ENCODE results near the gene RSPO1.

RSPO1 gene

GRCh38 chr1:37570528-37571334 is 64.0 kb downstream of the RSPO1 start:
- no peak overlapping the region for H3K4me2 ChIP-seq (ENCODE audit: low read length)
- no peaks in the 10 kb centered on the region for H3K9me2 ChIP-seq (ENCODE audit: low read depth, low read length)
- no peak for TF ChIP-seq EZH2 (IDR thresholded peaks at IDR 0.05; ENCODE audit: borderline replicate concordance, low read length)
- no peak for TF ChIP-seq CTCF (IDR thresholded peaks at IDR 0.05; ENCODE audit: low read length)
- no peaks in the 10 kb centered on the region for H3F3A ChIP-seq (ENCODE audit: insufficient read depth, low read length)
- H3K27ac ChIP-seq (ENCODE audit: low read depth, low read length, poor library complexity, severe bottlenecking), result no peak overlapping the region
- no peak overlapping the region for H3K4me3 ChIP-seq (ENCODE audit: low read depth, low read length, poor library complexity, severe bottlenecking)
- H3K79me2 ChIP-seq (ENCODE audit: insufficient read depth, low read length), result no peaks in the 10 kb centered on the region
- peaks cover 97% of the 10 kb centered on the region for H3K36me3 ChIP-seq (ENCODE audit: insufficient read depth, low read length)
- no peaks in the 10 kb centered on the region for H3K9me3 ChIP-seq (ENCODE audit: low read length)
- no peaks in the 10 kb centered on the region for H3K27me3 ChIP-seq (ENCODE audit: insufficient read depth, low read length)
- H3K9ac ChIP-seq (ENCODE audit: low read length), result no peak overlapping the region
- no peak overlapping the region for H2AFZ ChIP-seq (ENCODE audit: low read length)
- no peaks in the 10 kb centered on the region for H3K4me1 ChIP-seq (ENCODE audit: insufficient read depth, low read length, severe bottlenecking)
- H4K20me1 ChIP-seq (ENCODE audit: insufficient read depth, low read length), result no peaks in the 10 kb centered on the region

- Histone ChIP-seq H3F3A (ENCODE audit: insufficient read depth, low read length) (no peaks in the 10 kb centered on the region), H3K9me2 (ENCODE audit: low read depth, low read length) (no peaks in the 10 kb centered on the region), H3K4me1 (ENCODE audit: insufficient read depth, low read length, severe bottlenecking) (no peaks in the 10 kb centered on the region), H3K4me3 (ENCODE audit: low read depth, low read length, poor library complexity, severe bottlenecking) (no peak overlapping the region), H3K9me3 (ENCODE audit: low read length) (no peaks in the 10 kb centered on the region), H3K36me3 (ENCODE audit: insufficient read depth, low read length) (peaks cover 73% of the 10 kb centered on the region), H3K27me3 (ENCODE audit: insufficient read depth, low read length) (no peaks in the 10 kb centered on the region), H2AFZ (ENCODE audit: low read length) (no peak overlapping the region), H3K9ac (ENCODE audit: low read length) (no peak overlapping the region), H3K4me2 (ENCODE audit: low read length) (no peak overlapping the region), H4K20me1 (ENCODE audit: insufficient read depth, low read length) (no peaks in the 10 kb centered on the region), H3K27ac (ENCODE audit: low read depth, low read length, poor library complexity, severe bottlenecking) (no peak overlapping the region), H3K79me2 (ENCODE audit: insufficient read depth, low read length) (no peaks in the 10 kb centered on the region)
- TF ChIP-seq CTCF (IDR thresholded peaks at IDR 0.05; ENCODE audit: low read length) (no peak), EZH2 (IDR thresholded peaks at IDR 0.05; ENCODE audit: borderline replicate concordance, low read length) (no peak)
These were observed 67.7 kb downstream of the RSPO1 start for GRCh38 chr1:37567023-37567422.

- peaks cover 54% of the 10 kb centered on the region for H3K36me3 ChIP-seq (ENCODE audit: insufficient read depth, low read length)
These were observed 69.8 kb downstream of the RSPO1 start for GRCh38 chr1:37564892-37565291.

More at GRCh38 chr1:37564892-37565291, 69.8 kb downstream of the RSPO1 start:
- no peak overlapping the region for H3K27ac ChIP-seq (ENCODE audit: low read depth, low read length, poor library complexity, severe bottlenecking)
- no peaks in the 10 kb centered on the region for H3K4me1 ChIP-seq (ENCODE audit: insufficient read depth, low read length, severe bottlenecking)
- no peak overlapping the region for H2AFZ ChIP-seq (ENCODE audit: low read length)
- H3K79me2 ChIP-seq (ENCODE audit: insufficient read depth, low read length), result no peaks in the 10 kb centered on the region
- H3K9me2 ChIP-seq (ENCODE audit: low read depth, low read length), result no peaks in the 10 kb centered on the region
- H3K4me2 ChIP-seq (ENCODE audit: low read length), result no peak overlapping the region
- H3K9me3 ChIP-seq (ENCODE audit: low read length), result no peaks in the 10 kb centered on the region
- H3F3A ChIP-seq (ENCODE audit: insufficient read depth, low read length), result no peaks in the 10 kb centered on the region
- no peak overlapping the region for H3K9ac ChIP-seq (ENCODE audit: low read length)
- H4K20me1 ChIP-seq (ENCODE audit: insufficient read depth, low read length), result no peaks in the 10 kb centered on the region
- H3K27me3 ChIP-seq (ENCODE audit: insufficient read depth, low read length), result no peaks in the 10 kb centered on the region
- TF ChIP-seq CTCF (IDR thresholded peaks at IDR 0.05; ENCODE audit: low read length), result no peak
- TF ChIP-seq EZH2 (IDR thresholded peaks at IDR 0.05; ENCODE audit: borderline replicate concordance, low read length), result no peak
- H3K4me3 ChIP-seq (ENCODE audit: low read depth, low read length, poor library complexity, severe bottlenecking), result no peak overlapping the region

Data from OCI-LY1 (cell line).